RKO (cell line): ENCODE results near the gene ZNF778.
A peak's percentile ranks its signal among the peaks of the same experiment; 100 is the strongest.
"Not testable (repeated sequence)": the region's sequence is repeated elsewhere in the genome, so short reads cannot be mapped to it uniquely, and the experiment has no call there.

Source experiments
- DNase-seq: peaks from one replicate; pipeline ENCODE4 v3.0.0-alpha.2; 2016; ENCODE audit warnings: low spot score

Gene ZNF778

GRCh38 chr16:89183463-89183862, 34.0 kb upstream of the ZNF778 start:
- no peak for DNase-seq

DNA sequence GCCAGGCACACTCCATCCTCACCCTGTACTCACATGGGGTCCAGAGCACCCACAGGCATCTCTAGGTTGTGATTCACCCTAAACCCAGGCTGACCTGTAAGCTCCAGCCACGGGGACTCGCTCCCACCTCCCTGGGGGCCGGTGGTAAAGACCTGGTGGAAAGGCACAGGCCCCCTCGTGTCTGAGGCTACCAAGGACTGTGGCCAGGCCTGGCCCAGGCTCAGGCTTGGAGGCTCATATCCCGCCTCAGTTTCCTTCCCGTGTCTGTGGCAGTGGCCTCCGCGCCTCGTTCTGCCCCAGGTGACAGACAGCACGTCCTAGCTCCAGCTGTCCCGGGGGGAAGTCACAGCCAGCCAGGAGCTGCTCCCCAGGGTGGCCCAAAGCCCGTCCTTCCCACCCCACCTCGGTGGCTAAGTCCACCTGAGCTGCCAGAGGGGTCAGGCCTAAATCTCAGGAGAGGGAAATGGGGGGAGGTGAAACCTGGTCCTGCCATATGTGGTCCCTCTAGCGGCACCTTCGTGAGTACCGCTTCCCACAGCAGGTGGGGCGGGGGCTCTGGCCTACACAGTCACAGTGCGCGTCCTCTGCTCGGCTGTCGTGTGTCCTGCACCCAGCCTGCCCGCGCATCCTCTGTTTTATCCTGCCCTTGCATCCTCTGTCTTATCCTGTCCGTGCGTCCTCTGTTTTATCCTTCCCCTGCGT, 33.4 kb upstream of the ZNF778 start:
- no peak for DNase-seq

GRCh38 chr16:89184677-89184932, 32.9 kb upstream of the ZNF778 start:
- no peak for DNase-seq

- DNase-seq = no peak
These were observed 32.3 kb upstream of the ZNF778 start for GRCh38 chr16:89184933-89185794.

DNA sequence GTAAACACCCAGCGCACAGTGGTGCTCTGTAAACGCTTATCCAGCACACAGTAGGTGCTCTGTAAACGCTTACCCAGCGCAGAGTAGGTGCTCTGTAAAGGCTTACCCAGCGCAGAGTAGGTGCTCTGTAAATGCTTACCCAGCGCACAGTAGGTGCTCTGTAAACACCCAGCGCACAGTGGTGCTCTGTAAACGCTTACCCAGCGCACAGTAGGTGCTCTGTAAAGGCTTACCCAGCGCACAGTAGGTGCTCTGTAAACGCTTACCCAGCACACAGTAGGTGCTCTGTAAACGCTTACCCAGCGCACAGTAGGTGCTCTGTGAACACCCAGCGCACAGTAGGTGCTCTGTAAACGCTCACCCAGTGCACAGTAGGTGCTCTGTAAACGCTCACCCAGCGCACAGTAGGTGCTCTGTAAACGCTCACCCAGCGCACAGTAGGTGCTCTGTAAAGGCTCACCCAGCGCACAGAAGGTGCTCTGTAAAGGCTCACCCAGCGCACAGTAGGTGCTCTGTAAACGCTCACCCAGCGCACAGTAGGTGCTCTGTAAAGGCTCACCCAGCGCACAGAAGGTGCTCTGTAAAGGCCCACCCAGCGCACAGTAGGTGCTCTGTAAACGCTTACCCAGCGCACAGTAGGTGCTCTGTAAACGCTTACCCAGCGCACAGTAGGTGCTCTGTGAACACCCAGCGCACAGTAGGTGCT, 31.5 kb upstream of the ZNF778 start:
- DNase-seq = not testable (repeated sequence)

DNA sequence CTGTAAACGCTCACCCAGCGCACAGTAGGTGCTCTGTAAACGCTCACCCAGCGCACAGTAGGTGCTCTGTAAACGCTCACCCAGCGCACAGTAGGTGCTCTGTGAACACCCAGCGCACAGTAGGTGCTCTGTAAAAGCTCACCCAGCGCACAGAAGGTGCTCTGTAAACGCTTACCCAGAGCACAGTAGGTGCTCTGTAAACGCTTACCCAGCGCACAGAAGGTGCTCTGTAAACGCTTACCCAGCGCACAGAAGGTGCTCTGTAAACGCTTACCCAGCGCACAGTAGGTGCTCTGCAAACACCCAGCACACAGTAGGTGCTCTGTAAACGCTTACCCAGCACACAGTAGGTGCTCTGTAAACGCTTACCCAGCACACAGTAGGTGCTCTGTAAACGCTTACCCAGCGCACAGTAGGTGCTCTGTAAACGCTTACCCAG, 30.9 kb upstream of the ZNF778 start:
- not testable (repeated sequence) for DNase-seq

GRCh38 chr16:89187032-89187769, 30.3 kb upstream of the ZNF778 start:
- DNase-seq = peak; percentile 28

DNA sequence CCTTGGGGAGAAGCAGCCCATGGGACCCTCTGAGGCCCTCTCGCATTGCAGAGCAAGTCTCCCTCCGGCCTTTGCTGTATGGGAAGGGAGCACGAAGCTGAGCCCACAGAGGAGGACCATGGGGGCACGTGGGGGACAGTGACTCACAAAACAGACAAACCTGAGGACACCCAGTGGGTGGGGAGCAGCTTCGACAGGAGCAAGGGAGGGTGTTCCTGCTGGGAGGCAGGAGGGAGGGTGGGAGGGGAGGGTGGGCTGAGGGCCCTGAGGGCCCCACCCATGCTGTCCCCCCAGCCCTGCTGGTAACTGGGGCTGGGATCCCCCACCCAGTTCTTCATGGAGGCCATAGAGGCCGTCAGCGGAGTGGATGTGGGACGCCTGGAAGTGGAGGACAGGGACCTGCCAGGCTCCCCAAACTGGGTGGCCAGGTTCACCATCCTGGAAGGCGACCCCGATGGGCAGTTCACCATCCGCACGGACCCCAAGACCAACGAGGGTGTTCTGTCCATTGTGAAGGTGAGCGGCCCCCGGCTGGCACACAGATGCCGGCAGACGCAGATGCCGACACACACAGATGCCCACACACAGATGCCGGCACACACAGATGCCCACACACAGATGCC, 29.6 kb upstream of the ZNF778 start:
- peak; percentile 38 for DNase-seq

GRCh38 chr16:89188471-89189357, 28.8 kb upstream of the ZNF778 start:
- not testable (repeated sequence) for DNase-seq

DNA sequence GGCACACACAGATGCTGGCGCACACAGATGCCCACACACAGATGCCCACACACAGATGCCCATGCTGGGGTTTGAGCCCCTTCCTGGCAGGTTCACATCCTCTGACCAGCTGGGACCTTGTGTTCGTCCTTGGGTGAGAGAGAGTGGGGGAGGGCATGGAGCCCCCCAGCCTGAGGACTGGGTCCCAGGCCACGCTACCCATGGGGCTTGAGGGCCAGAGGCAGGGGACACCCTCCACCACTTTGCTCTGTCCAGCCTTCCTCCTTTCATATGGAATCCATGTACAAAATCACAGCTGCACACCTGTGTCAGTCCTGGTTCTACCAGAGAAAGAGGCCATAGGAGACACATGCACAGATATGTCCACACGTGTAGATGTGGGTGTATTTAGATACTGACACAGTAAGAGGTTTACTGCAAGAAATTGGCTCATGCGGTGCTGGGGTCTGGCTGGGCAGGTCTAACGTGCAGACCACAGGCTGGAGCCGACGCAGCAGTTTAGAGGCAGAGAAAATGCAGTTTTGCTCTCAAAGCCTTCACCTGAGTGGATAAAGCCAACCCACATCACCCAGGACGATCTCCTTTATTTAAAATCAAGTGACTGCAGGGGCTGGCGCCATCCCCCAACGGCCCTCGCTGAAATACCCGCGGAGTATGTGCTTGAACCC, 28.0 kb upstream of the ZNF778 start:
- no peak for DNase-seq

GRCh38 chr16:89190150-89190958, 27.1 kb upstream of the ZNF778 start:
- no peak for DNase-seq

- no peak for DNase-seq
These were observed 26.2 kb upstream of the ZNF778 start for GRCh38 chr16:89191033-89191900.

DNA sequence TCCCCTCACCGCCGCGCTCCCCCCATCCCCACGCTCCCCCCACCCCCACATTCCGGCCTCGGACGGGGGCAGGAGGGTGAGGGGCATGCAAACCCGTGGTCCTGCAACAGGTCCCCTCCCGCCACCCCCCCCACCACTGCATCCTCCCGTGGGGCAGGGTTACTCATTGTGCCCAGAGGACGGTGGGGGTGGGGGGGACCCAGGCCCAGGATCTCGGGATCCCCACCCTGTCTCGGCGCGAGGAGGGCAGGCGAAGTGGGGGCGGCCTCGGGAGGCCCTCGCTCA, 25.7 kb upstream of the ZNF778 start:
- no peak for DNase-seq

DNA sequence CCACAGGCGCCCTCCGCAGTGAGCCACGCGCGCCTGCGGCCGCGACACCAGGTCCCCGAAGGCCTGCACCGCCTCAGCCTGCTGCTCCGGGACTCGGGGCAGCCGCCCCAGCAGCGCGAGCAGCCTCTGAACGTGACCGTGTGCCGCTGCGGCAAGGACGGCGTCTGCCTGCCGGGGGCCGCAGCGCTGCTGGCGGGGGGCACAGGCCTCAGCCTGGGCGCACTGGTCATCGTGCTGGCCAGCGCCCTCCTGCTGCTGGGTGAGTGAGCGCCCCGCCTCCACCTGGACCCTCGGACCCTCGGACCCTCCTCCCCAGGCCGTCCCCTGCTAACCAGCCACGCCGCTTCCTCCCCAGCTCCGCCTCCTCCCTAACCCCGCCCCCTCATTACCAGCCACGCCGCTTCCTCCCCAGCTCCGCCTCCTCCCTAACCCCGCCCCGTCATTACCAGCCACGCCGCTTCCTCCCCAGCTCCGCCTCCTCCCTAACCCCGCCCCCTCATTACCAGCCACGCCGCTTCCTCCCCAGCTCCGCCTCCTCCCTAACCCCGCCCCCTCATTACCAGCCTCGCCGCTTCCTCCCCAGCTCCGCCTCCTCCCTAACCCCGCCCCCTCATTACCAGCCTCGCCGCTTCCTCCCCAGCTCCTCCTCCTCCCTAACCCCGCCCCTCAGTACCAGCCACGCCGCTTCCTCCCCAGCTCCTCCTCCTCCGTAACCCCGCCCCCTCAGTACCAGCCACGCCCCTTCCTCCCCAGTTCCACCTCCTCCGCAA, 25.1 kb upstream of the ZNF778 start:
- DNase-seq = peak; percentile 82

GRCh38 chr16:89192956-89193575, 24.4 kb upstream of the ZNF778 start:
- DNase-seq = peak; percentile 75

- DNase-seq = peak; percentile 25
These were observed 23.8 kb upstream of the ZNF778 start for GRCh38 chr16:89193576-89194293.
